HUDEP-2 (cell line): Measurements from ENCODE around the gene HOMER1.
A peak's percentile ranks its signal among the peaks of the same experiment; 100 is the strongest.
"Not testable (repeated sequence)": the region's sequence is repeated elsewhere in the genome, so short reads cannot be mapped to it uniquely, and the experiment has no call there.

ENCODE experiments used
- DNase-seq, 76 experiments: peaks; one replicate each; lab custom pipeline; 2025; ENCODE audit not compliant: unreplicated experiment in 76 of 76; lab: John Stamatoyannopoulos, UW

Gene HOMER1

DNA sequence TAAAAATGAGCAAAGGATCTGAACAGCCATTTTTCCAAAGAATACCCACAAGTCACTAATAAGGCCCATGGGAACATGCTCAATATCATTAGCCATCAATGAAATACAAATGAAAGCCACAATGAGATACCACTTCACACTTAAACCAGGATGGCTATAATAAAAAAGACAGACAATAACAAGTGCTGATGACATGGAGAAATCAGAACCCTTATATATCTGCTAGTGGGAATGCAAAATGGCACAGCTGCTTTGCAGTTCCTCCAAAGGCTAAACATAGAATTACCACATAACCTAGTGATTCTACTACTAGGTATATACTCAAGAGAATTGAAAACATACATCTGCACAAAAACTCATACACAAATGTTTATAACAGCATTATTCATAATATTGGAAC lies 83.7 kb downstream of the HOMER1 start:
- DNase-seq = no peak

DNA sequence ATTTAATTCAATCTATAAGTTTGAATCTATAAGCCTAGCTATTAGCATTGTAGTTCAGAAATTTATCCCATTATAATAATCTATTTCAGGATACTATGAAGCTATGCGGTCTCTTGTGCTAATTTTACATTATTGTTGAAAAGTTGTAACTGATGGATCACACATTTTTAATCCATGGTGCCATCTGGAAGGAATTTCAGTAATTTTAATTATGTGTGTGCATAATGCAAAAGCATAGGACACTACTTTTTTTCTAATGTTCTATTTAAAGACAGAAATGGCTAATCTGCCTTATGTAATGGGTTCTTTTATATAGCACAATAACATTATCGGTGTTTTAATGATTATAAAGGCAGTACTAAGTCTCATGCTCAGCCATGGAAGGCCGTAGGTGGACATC lies 90.6 kb downstream of the HOMER1 start:
- no peak for DNase-seq

DNA sequence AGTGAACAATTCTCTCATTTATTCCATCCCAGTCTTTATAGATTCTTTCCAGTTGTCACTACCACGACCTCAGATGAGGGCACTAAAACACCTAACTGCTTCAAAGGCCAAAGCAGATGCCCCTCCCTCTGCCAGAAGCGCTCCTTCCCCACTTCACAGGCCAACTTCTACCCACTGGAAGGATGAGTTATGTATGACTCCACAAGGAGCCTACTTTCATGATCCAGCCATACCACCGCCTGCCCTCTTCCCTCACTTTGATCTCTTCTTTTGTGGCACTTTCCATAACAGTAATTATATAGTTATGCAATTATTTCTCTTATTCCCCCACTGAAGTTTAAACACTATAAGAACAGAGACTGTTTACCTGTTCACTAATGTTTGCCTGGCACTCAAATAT lies 93.7 kb downstream of the HOMER1 start:
- DNase-seq = no peak

DNA sequence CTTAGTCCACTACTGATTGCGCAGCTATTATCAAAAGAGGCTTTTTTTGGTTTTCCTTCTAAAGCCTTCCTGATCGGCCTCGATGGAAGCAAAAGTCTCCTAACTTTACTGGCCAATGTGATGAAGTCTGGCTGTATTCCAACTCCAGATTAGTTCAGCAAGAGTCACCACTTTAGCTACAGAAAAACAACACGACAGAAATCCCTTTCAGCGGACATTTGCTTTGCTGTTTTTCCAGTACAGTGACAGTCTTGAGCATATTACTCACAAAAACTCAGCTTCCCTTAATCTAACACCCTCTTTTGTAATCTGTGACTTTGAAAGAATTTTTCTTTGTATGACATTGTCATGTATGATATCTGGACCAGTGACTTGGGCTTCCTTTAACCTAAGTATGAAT lies 95.7 kb downstream of the HOMER1 start:
- no peak for DNase-seq

DNA sequence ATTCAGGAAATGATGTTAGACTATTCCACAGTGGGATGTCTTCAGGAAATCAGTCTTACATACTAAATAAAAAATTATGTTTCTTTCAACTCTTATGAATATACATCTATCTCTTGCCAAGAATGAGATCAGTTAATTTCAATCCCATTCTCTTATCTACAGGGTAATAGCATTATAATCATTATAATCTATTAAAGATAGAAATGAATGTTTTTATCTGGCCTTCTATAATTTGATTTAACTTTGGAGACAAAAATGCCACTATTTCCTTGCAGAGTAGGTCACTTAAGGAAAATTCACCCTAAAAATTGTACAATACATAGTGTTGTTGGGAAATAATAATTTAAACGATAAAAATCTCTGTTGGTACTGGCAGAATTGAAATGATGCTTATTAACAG lies 96.4 kb downstream of the HOMER1 start:
- no peak for DNase-seq

DNA sequence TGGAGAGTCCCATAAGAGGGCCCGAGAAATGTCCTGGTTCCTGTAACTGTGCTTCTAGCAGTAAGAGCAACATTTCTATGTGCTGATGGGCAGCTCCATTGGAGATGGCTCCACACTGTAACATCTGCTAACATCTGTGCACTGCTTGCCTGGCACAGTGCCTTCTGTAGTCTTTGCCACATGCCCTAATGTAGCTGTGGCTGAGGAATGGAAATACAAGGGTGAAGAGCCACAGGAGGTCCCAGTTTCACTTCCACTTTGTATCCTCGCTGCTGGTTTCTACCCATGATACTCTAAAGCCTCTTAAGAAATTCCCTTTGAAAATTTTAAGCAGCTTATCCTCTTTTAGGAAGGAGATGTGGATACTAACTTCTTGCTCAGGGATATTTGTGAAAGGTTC lies 97.4 kb downstream of the HOMER1 start:
- DNase-seq = peak in 1 of 76 experiments; percentile 3

DNA sequence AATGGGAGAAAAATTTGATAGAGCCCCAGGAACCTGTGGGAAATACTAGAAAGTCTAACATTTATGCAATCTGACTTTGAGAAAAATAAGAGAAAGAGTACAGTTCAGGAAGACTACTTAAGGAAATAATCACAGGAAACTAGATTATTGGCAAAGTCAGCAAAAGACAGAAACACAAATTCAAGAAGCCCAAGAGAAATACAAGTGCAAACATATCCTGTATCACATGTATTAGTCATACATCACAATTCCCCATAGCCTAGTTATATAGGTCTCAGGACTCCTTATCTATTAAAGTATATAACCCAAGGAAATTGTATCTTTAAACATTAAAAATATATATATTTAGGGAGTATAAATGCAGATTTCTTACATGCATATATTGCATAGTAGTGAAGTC lies 100.8 kb downstream of the HOMER1 start:
- no peak for DNase-seq

DNA sequence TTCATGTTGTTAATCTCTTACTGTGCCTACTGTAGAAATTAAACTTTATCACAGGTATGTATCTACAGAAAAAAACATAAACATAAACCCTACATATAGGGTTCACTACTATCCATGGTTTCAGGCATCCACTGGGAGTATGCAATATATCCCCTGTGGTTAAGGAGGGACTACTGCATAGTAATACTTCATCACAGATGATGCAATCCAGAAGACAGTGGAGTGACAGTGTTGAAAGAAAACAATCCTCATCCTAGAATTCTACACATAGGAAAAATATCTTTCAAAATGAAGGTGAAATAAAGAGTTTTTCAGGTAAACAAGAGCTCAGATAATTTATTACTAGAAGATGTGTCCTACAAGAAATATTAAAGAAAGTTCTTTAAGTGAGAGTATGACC lies 105.9 kb downstream of the HOMER1 start:
- DNase-seq = no peak

DNA sequence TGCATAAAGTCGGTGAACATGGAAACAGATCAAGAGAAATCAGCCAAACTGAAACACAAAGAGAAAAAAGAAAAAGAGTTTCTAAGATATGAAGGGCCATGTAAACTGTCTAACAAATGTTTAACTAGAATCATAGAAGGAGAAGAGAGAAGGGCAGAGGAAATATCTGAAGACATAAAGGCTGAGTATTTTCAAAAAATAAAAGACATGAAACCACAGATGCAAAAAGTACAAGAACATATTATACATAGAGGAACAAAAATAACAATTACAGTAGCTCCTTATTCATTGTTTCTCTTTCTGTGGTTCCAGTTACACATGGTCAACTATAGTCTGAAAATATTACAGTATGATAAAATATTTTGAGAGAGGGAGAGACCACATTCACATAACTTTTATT lies 106.3 kb downstream of the HOMER1 start:
- DNase-seq = no peak

DNA sequence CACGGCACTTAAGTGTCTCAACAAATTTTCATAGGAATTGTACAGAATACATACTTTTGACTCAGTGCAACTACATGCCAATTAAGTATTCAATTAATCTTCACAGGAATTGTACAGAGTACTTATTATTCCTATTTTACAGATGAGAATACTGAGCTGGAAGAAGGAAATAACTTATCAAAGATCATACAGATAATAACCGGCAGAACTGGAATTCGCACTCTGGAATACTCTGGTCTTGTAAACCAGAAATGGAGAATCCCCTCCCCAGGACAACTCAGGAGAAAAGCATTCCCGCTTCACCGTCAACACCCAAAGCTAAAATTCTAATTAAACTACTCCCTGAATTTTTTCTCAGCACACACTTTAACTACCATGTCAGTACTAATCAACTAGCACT lies 112.7 kb downstream of the HOMER1 start:
- no peak for DNase-seq

DNA sequence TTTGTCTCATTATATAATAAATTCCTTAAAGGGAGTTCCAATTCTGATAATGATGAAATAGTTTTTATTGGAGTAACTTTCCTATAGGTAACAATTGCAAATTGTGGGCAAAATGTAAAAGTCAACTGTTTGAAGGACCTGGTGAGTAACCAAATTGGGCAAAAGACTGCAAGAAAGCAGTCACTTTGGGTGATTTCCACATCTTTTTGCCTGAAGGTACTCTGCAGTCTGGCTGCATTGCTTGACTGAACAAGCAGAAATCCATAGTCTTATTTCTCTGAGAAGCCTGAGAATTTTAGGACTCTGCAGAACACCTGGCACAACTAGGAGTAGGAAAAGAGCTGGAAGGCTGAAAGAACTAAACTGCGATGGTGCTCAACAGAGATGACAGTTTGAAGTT lies 114.9 kb downstream of the HOMER1 start:
- DNase-seq = peak in 1 of 76 experiments; percentile 2

DNA sequence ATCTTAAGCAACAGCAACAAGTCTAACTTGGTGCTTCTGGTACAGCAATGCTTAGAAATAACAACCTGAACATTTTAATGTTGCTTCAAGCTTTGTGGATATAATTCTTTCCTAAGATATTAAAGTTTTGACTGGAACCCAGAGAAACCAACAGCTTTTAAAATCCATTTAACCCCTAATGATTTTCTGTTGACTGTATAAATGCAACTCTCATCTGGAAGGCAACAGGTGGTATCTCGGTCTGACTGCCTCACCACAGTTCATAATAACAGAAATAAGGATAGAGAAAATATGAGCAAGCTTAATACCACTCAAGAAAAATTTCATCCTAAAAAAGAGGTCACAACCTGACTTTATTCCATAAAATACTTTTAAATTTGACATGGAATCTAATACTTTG lies 116.9 kb downstream of the HOMER1 start:
- no peak for DNase-seq

DNA sequence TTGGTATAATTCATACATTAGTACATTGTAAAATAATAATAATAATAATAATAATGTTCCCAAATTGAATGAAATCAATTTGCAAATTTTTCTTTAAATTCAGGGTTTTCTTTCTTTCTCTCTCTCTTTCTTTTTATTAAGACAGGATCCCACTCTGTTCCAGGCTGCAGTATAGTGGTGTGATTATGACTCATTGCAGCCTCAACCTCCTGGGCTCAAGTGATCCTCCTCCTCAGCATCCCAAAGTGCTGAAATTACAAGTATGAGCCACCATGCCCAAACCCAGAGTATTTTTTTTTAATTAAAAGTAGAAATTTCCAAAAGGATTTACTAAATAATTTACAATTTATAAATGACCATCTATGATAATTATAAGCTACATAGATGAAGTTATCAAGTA lies 117.7 kb downstream of the HOMER1 start:
- no peak for DNase-seq

DNA sequence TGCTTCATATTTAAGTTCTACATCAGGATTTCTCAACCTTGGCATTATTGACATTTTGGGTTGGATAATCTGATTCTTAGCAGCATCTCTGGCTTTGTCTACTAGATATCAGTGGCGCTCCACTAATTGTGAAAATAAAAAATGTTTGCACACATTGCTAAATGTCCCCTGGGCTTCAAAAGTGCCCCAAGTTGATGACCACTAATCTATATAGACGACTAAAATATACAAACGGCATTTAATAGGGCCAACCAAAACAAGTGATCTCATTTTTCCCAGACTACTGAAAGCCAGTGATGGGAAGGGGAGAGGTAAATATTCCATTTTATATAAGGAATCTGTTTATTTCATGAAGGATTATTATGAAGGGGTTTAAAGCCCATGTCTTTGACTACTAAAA lies 118.6 kb downstream of the HOMER1 start:
- DNase-seq = no peak

DNA sequence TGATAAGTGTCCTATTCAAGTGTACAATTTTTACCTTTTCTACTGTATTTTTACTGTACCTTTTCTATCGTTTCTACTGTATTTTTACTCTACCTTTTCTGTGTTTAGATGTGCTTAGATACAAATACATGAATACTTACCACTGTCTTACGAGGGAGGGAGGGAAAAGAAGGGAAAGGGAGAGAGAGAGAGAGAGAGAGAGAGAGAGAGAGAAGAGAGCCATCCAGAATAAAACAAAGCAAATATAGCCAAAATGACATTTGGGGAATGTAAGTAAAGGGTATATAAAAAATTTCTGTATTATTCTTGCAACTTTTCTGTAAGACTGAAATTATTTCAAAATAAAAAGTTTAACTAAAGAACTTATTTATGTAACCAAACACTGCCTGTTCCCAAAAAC lies 121.2 kb downstream of the HOMER1 start:
- no peak for DNase-seq

DNA sequence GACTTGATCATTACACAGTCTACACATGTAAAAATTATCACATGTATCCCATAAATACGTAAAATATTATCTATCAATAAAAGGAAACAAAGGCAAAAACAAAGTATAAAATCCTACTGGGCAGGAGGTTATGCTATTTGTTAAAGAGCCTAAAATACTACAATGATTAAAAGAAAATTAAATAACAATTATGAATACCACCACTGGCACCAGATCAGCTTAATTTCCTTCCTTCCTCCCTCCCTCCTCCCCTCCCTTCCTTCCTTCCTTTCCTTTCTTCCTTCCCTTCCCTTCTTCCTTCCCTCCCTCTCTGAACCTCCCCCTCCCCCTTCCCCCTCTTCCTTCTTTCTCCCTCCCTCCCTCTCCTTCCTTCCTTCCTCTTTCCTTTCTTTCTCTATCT lies 127.3 kb downstream of the HOMER1 start:
- DNase-seq = no peak

DNA sequence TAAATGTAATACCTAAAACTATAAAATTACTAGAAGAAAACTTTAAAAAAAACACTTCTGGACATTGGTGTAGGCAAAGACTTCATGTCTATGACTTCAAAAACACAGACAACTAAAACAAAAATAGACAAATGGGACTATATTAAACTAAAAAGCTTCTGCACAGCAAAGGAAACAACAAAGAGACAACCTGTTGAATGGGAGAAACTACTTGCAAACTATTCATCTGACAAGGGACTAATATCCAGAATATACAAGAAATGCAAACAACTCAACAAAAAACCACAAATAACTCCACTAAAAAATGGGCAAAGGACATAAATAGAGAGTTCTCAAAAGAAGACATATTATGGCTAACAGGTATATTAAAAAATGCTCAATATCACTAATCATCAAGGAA lies 128.8 kb downstream of the HOMER1 start:
- DNase-seq = not testable (repeated sequence)

DNA sequence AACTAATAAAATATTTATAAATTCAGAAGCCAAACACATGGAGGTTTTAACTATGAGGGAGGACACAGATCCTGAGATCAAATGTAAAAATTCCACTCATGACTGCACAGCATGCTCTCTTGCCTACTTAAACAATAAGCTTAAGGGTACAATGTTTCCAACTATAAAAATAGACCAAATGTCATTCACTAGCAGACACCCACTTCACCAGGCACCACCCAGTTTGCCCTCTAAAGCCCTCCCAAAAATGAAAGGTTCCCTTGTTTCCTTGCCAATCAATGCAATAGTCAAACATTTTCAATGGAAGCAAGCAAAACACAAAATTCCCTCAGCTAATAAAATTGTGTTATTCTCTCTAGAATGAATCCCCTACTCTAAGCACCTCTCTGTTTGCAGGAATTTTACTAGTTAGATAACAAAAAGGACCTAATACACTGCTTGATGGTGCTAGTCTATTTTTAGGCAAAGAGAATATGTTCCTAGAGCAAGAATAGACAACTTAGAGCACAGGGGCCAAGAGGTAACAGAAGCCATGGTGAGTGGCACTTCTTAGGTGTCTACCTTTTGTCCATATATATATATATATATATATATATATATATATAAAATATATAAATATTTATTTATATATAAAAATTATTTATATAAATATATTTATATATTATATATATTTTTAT lies 135.3 kb downstream of the HOMER1 start:
- DNase-seq = no peak

DNA sequence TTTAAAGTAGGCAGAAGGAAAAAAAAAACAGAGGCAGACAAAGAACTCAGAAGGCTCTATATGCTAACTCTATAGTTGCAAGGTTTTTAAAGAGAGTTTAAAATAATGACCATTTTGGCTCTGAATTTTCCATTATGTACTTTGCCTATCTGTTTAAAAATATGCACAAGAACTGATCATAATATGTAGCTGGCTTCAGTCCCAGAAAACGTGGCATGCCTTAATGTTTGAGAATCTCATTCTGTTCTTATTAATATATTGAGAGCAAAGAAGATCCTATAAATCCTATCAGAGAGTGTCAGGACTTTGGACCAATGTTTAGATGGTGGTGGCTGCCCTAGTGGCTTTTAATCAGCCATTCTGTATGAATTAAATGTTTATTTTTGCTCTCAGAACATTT lies 156.5 kb downstream of the HOMER1 start:
- DNase-seq = no peak

DNA sequence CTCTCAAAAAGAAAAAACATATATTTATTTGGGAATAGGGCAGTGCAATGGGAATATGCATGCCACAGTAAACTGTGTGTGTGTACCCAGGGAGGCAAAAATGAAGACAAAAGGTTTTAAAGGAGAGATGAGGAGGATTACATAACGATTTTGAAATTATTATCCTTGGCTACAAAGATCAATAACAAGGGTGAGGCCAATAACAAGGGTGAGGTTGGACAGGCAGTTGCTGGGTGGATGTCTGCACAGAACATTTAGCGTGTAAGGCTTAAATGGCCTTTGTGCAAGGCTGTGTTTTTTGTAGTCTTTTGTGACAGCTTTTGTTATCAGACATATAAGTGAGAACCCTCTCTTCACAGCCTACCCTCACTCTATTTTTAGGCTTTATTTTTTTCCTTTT lies 164.1 kb downstream of the HOMER1 start:
- no peak for DNase-seq

DNA sequence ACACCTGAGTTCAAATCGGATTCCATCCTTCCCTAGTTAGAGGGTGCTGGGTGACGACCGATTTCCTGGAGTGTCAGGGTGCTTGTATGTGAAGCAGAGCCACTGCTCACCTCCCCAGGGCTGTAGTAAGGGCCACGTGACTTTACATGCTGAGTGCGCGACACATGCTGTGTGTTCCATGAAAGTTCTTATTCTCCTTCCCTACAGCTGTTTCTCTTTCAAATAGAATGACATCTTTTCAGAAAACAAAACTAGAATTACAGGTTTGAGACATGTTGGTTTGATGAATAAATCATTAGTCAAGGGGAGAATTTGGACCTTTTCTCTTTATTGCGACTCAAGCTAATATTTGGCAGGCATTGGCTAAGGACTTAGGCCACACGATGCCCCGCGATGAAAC lies 164.9 kb downstream of the HOMER1 start:
- DNase-seq = no peak

DNA sequence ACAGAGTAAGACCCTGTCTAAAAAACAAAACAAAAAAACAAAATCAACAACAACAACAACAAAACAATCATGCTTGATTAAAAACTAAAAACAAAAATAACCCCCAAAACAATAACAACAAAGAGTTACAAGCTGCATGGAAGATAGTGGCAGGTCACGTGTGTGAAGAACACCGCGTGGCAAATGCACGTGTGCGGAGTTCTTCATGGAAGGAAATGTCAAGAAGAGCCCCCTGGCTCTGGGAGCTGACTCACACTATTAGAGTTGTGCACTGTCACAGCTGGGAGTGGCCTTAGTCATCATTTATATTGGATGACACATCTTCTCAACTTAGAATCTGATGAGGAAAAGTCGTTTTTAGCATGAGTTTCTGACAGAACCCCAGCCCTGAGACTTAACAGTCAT lies 167.5 kb downstream of the HOMER1 start:
- DNase-seq = peak in 1 of 76 experiments; percentile 0

DNA sequence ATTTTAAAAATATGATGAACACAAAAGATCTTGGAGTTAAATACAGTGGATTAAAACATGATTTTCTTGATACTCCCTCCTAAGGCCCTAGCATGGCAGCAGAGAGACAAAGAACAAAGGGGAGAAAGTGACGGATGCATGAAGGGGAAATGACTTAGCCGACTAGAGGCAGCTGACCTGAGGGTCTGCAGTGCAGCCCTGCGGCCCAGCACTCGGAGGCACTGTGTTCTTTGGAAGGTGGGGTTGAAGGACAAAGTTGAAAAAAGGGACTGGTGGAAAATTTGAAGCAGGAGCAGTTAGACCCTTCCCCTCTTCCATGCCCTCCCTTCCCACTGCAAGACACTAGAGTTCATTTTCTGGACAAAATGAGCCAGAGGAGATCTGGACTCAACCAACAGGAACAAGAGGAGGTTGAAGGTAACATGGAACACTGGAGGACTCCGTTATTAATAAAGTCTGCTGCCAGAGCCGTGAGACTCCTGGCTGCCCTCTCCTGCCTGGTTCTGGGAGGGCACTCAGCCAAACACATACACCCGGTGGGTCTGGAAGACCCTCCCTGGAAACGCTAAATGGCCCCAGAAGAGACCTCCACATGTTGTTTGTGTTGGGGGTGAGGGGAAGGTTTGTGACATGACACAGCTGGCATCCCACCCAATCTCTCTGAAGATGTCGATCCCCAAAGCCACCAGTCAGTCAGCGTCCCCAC lies 179.9 kb downstream of the HOMER1 start:
- no peak for DNase-seq
